Occipital lobe (tissue), 2 donors: ENCODE results near the gene TP53. TPM values are rescaled to one million over a fixed set of nuclear protein-coding genes. Genes with fewer than 3 reads are reported as not detected.
"Not testable (repeated sequence)": the region's sequence is repeated elsewhere in the genome, so short reads cannot be mapped to it uniquely, and the experiment has no call there.

Source experiments
- DNase-seq: peaks from one replicate; lab custom pipeline; 2025; lab: John Stamatoyannopoulos, UW
- total RNA-seq: library from RNA; depleted of rRNA; stranded (reverse); fragments of >200 nt; gene quantifications from one replicate; pipeline ENCODE4 v1.2.3, GENCODE V29; 2014

TP53 gene
- total RNA-seq, 1 donor from 2014 or later, result 9.4 TPM

GRCh38 chr17:7676533-7676932, 10.8 kb downstream of the TP53 start:
- no peak for DNase-seq

DNA sequence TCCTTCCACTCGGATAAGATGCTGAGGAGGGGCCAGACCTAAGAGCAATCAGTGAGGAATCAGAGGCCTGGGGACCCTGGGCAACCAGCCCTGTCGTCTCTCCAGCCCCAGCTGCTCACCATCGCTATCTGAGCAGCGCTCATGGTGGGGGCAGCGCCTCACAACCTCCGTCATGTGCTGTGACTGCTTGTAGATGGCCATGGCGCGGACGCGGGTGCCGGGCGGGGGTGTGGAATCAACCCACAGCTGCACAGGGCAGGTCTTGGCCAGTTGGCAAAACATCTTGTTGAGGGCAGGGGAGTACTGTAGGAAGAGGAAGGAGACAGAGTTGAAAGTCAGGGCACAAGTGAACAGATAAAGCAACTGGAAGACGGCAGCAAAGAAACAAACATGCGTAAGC, 12.4 kb downstream of the TP53 start:
- no peak for DNase-seq

GRCh38 chr17:7673239-7673638, 14.1 kb downstream of the TP53 start:
- no peak for DNase-seq

GRCh38 chr17:7668482-7668881, 18.8 kb downstream of the TP53 start:
- no peak for DNase-seq

DNA sequence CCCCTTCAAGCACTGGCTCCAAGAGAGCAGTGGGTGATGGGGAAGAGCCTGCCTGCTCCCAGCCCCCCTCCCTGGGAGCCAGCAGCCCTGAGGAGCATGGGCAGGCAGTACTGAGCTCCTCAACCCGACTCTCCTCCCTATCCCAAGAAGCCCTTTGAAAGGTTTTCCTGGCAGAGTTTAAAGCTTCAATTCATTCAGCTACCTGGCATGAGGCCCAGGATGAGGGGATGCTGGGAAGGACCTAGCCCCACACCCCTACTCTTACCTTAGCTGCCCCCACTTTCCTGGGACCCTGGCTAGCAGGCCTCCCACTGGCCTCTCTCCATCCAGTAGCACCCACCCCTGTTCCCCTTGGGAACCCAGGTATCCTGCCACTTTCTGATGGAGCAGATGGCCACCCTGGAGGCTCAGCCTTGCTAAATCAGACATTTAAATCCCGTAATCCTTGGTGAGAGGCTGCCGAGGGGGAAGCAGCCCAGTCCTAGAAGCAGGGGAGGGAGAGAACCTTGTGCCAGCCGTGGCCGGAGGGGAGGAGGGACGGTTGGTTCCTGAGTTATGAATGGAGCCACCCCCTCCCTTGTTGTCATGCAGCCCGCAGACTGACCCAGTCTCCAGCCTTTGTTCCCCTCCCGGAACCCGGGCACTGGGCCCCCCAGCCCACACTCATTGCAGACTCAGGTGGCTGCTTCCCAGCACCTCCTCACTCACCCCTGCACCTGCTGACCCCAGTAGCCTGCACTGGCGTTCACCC, 19.5 kb downstream of the TP53 start:
- no peak for DNase-seq

DNA sequence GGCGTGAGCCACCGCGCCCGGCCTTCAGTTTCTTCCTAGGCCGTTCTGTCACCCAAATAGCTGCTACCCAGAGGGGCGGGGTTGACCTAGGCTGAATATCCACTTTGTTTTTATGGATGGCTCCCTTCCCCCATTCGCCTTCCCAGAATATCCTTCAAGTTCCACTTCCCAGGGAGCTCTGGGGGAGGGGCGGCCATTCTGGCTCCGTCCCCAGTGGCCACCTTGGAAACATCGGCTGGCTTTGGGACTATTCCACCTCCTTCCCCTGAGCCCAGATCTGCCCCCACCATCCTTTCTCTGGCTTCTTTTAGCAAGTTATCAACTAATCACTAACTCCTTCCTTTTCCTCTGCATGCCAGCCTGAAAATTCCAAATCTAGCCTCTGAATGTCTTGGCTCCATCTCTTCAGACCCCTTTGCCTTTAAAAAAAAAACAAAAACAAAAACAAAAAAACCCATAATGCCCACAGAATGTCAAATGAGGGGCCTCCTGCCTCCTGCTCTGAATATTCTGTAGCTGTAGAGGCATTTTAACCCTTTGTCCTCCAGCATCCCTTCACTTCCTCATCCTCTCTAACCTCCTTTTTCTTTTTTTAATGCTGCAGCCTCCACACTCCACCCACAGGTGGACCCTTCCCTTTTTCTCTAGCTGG, 30.2 kb downstream of the TP53 start:
- DNase-seq, result no peak

GRCh38 chr17:7655541-7655840, 31.8 kb downstream of the TP53 start:
- no peak for DNase-seq

- DNase-seq, result no peak
Observed at GRCh38 chr17:7654832-7655540, 32.3 kb downstream of the TP53 start.

DNA sequence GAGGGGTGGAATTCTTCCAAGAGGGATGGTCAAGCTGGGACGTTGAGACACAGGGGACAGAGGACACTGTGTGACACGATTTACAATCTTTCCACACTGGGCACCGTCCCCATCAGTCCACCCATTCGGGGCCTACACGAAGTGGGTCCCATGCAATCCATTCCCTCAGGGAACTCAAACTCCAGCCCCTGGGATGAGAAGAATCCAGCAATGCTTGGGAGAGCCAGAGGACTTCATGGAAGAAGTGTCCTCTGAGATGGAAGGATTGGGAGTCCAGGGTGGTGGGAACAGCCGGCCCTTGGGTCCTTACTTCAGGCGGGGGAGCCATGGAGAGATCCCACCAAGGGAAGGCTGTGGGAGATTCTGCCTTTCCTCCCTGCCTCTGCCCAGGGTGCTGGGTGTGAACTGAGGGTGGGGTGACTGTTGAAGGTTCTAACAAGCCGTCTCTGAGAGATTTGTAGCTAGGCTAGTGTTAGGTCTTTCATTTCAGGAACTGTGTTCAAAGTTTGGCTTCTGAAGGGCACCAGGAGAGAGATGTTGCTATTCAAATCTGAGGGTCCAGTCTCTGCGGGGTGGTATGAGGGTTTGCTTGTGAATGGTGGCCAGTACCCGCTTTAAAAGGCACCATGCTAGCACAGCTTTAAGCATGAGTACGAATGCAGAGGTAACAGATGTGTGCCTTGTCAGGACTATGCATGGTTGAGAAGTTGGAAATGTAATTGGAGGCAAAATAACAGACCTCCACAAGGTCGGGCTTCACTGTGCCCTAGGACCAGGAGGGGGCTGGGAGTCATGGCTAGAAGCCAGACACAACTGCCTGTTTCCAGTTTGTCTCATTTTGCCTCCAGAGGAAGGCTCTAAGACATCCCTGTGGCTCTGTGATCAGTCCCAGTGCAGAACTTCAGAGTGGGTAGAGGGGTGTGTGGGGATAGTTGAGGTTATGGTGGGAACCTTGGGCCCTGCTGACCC, 34.6 kb downstream of the TP53 start:
- no peak for DNase-seq

GRCh38 chr17:7651665-7652387, 35.5 kb downstream of the TP53 start:
- no peak for DNase-seq

DNA sequence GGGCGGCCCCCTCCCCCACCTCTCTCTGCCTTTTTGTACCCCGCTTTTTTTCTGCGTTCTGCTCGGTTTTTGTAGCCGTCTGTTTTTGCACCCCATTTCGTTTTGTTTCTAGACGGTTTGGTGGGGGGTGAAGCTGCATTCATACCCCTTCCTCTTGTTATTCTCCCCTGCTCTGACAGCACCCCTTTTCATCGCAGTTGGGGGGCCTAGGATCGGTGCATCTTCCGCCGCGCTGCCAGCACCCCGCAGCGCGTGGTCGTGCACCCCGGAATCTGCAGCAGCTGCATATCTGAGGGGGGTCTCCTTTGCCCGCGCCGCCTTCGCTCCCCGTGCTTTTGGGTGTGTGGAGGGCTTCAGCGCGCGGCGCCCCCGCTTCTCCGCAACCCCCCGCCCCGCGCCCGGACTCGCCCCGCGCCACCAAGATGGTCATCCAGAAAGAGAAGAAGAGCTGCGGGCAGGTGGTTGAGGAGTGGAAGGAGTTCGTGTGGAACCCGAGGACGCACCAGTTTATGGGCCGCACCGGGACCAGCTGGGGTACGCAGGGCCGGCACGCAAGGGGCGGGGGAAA, 36.1 kb downstream of the TP53 start:
- no peak for DNase-seq

- peak; percentile 47 for DNase-seq
Observed at GRCh38 chr17:7650509-7651096, 36.7 kb downstream of the TP53 start, which contains the start of gene ATP1B2. Gene ATP1B2 (plus strand): TSS chr17:7650926. CDS start chr17:7651519, 593 bp downstream.

DNA sequence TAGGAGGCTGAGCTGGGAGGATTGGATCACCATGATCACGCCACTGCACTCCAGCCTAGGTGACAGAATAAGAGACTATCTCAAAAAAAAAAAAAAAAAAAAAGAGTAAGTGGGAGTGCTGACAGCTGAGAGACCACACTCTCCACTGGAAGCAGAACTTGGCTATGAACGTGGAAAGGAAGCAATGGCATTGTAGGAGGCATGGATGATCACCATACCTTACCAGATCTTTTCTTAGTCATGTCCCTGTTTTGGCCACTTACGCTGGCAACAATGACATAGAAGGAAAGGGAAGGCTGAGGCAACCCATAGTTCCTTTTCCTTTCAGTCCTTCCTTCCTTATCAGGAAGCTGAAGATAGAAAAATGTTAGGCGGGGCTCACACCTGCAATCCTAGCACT, 40.3 kb downstream of the TP53 start:
- DNase-seq, result no peak

DNA sequence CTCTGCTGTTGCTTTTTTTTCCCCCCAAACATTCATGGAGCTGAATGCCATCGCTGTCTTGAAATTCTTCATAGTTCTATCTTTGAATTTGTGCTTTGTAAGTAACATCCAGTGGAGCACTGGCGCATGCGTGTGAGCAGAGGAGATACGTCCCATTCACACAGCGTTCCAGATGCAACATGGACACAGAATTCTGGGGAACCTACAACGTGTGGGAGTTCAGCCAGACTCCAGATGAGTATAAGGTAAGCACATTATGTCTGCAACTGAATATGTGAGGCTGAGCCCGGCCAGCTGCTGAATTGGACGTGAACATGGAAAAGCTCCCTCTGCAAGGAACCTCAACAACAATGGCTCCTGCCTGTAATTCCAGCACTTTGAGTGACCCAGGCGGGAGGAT, 40.8 kb downstream of the TP53 start:
- DNase-seq, result no peak

DNA sequence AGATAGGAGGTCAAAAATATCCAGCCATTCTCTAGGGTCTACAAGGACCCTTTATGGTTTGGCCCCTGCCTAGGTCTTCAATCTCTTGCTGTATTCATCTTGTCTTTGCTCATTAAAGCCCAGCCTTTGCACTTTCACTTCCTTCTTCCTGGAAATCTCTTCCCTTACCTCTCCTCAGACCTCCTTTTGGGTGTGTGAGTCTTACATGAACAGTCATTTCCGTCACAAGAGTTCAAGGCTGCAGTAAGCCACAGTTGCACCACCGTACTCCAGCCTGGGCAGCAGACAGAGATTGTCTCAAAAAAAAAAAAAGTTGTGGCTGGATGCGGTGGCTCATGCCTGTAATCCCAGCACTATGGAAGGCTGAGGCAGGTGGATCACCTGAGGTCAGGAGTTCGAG, 42.5 kb downstream of the TP53 start:
- DNase-seq, result no peak

DNA sequence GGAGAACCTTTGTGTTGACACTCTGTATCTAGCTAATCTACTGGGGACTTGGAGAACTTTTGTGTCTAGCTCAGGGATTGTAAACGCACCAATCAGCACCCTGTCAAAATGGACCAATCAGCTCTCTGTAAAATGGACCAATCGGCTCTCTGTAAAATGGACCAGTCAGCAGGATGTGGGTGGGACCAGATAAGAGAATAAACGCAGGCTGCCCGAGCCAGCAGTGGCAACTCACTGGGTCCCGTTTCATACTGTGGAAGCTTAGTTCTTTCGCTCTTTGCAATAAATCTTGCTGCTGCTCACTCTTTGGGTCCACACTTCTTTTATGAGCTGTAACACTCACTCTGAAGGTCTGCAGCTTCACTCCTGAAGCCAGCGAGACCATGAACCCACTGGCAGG, 45.7 kb downstream of the TP53 start:
- DNase-seq, result not testable (repeated sequence)

DNA sequence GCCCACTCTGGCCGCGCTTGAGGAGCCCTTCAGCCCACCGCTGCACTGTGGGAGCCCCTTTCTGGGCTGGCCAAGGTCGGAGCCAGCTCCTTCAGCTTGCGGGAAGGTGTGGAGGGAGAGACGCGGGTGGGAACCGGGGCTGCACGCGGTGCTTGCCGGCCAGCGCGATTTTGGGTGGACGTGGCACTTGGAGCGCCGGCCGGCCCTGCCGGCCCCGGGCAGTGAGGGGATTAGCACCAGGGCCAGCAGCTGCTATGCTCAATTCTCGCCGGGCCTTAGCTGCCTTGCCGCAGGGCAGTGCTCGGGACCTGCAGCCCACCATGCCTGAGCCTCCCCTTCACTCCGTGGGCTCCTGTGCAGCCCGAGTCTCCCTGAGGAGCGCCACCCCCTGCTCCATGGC, 46.5 kb downstream of the TP53 start:
- no peak for DNase-seq

- DNase-seq, result no peak
Observed at GRCh38 chr17:7636163-7636562, 51.1 kb downstream of the TP53 start.

GRCh38 chr17:7634384-7634783, 52.9 kb downstream of the TP53 start:
- DNase-seq, result no peak

DNA sequence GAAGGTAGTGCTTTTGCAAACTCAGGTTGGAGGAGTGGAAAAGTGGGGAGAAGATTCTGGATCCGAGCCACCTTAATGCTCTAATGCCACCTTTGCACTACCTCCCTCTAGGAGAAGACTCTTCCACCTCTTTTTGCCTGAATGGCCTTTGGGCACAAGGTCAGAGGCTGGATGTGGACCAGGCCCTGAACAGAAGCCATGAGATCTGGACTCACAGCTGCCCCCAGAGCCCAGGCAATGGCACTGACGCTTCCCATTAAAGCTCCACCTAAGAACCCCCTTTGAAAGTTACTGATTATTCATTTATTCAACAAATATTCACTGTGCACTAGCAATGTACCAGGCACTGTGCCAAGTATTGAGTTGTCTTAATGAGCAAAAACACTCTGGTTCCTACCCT, 54.2 kb downstream of the TP53 start:
- DNase-seq, result no peak
